ENCODE results near the gene AIM2.
"Not testable (repeated sequence)": the region's sequence is repeated elsewhere in the genome, so short reads cannot be mapped to it uniquely, and the experiment has no call there.

AIM2 gene

GRCh38 chr1:159076438-159077119, at the start of gene AIM2:
Gene AIM2, minus strand, starts transcription at chr1:159076766. Its CDS starts 3,267 bp downstream, at chr1:159073499.
- Histone ChIP-seq H3K27ac (ENCODE audit: low read length) (no peak within 1 kb of the TSS), H3K36me3 (ENCODE audit: insufficient read depth, low read depth, low read length) (no peaks in the 10 kb centered on the region), H3K4me3 (ENCODE audit: low read length) (no peak within 1 kb of the TSS), H3K4me1 (ENCODE audit: insufficient read depth, low read length) (no peaks in the 10 kb centered on the region), H3K9ac (ENCODE audit: low read depth, low read length) (no peak within 1 kb of the TSS), H3K9me3 (ENCODE audit: insufficient read depth, low read depth, low read length) (no peaks in the 10 kb centered on the region), H3K27me3 (ENCODE audit: insufficient read depth, low read length) (no peaks in the 10 kb centered on the region)

- Histone ChIP-seq H3K9ac (ENCODE audit: low read depth, low read length) (no peak overlapping the region), H3K9me3 (ENCODE audit: insufficient read depth, low read depth, low read length) (no peaks in the 10 kb centered on the region; the same call in 1 of the 2 replicates), H3K36me3 (ENCODE audit: insufficient read depth, low read depth, low read length) (no peaks in the 10 kb centered on the region), H3K27ac (ENCODE audit: low read length) (no peak overlapping the region), H3K4me3 (ENCODE audit: low read length) (no peak overlapping the region), H3K27me3 (ENCODE audit: insufficient read depth, low read length) (no peaks in the 10 kb centered on the region), H3K4me1 (ENCODE audit: insufficient read depth, low read length) (peaks cover 4% of the 10 kb centered on the region)
Observed at GRCh38 chr1:159123587-159123986, 47.0 kb upstream of the AIM2 start.

GRCh38 chr1:159122005-159122621, 45.5 kb upstream of the AIM2 start:
- Histone ChIP-seq H3K9me3 (ENCODE audit: insufficient read depth, low read depth, low read length) (no peaks in the 10 kb centered on the region; the same call in 1 of the 2 replicates), H3K27ac (ENCODE audit: low read length) (no peak overlapping the region), H3K4me3 (ENCODE audit: low read length) (no peak overlapping the region), H3K36me3 (ENCODE audit: insufficient read depth, low read depth, low read length) (no peaks in the 10 kb centered on the region), H3K4me1 (ENCODE audit: insufficient read depth, low read length) (peaks cover 4% of the 10 kb centered on the region), H3K9ac (ENCODE audit: low read depth, low read length) (no peak overlapping the region), H3K27me3 (ENCODE audit: insufficient read depth, low read length) (no peaks in the 10 kb centered on the region)

- H3K36me3 ChIP-seq (ENCODE audit: insufficient read depth, low read depth, low read length): no peaks in the 10 kb centered on the region
- no peak overlapping the region for H3K9ac ChIP-seq (ENCODE audit: low read depth, low read length)
- H3K4me1 ChIP-seq (ENCODE audit: insufficient read depth, low read length): peaks cover 4% of the 10 kb centered on the region
- no peak overlapping the region for H3K27ac ChIP-seq (ENCODE audit: low read length)
- H3K4me3 ChIP-seq (ENCODE audit: low read length): no peak overlapping the region
- H3K9me3 ChIP-seq (ENCODE audit: insufficient read depth, low read depth, low read length): no peaks in the 10 kb centered on the region; the same call in 1 of the 2 replicates
- no peaks in the 10 kb centered on the region for H3K27me3 ChIP-seq (ENCODE audit: insufficient read depth, low read length)
Observed at GRCh38 chr1:159121526-159121925, 45.0 kb upstream of the AIM2 start.

- H3K4me1 ChIP-seq (ENCODE audit: insufficient read depth, low read length): no peaks in the 10 kb centered on the region
- H3K9me3 ChIP-seq (ENCODE audit: insufficient read depth, low read depth, low read length): no peaks in the 10 kb centered on the region; the same call in 1 of the 2 replicates
- no peaks in the 10 kb centered on the region for H3K27me3 ChIP-seq (ENCODE audit: insufficient read depth, low read length)
- no peak overlapping the region for H3K4me3 ChIP-seq (ENCODE audit: low read length)
- H3K9ac ChIP-seq (ENCODE audit: low read depth, low read length): no peak overlapping the region
- H3K27ac ChIP-seq (ENCODE audit: low read length): no peak overlapping the region
- H3K36me3 ChIP-seq (ENCODE audit: insufficient read depth, low read depth, low read length): no peaks in the 10 kb centered on the region
Observed at GRCh38 chr1:159120317-159120716, 43.8 kb upstream of the AIM2 start.

GRCh38 chr1:159113596-159114433, 37.2 kb upstream of the AIM2 start:
- Histone ChIP-seq H3K9ac (ENCODE audit: low read depth, low read length) (no peak overlapping the region), H3K9me3 (ENCODE audit: insufficient read depth, low read depth, low read length) (no peaks in the 10 kb centered on the region), H3K36me3 (ENCODE audit: insufficient read depth, low read depth, low read length) (no peaks in the 10 kb centered on the region), H3K27me3 (ENCODE audit: insufficient read depth, low read length) (no peaks in the 10 kb centered on the region), H3K27ac (ENCODE audit: low read length) (no peak overlapping the region), H3K4me3 (ENCODE audit: low read length) (no peak overlapping the region), H3K4me1 (ENCODE audit: insufficient read depth, low read length) (no peaks in the 10 kb centered on the region)

GRCh38 chr1:159103021-159103420, 26.5 kb upstream of the AIM2 start:
- not testable (repeated sequence) for H3K27ac ChIP-seq (ENCODE audit: low read length); H3K9me3 ChIP-seq (ENCODE audit: insufficient read depth, low read depth, low read length); H3K9ac ChIP-seq (ENCODE audit: low read depth, low read length); H3K27me3 ChIP-seq (ENCODE audit: insufficient read depth, low read length); H3K36me3 ChIP-seq (ENCODE audit: insufficient read depth, low read depth, low read length); H3K4me3 ChIP-seq (ENCODE audit: low read length); H3K4me1 ChIP-seq (ENCODE audit: insufficient read depth, low read length)

GRCh38 chr1:159100589-159100988, 24.0 kb upstream of the AIM2 start:
- H3K9me3 ChIP-seq (ENCODE audit: insufficient read depth, low read depth, low read length): no peaks in the 10 kb centered on the region
- no peak overlapping the region for H3K27ac ChIP-seq (ENCODE audit: low read length)
- no peaks in the 10 kb centered on the region for H3K36me3 ChIP-seq (ENCODE audit: insufficient read depth, low read depth, low read length)
- H3K4me1 ChIP-seq (ENCODE audit: insufficient read depth, low read length): no peaks in the 10 kb centered on the region
- no peak overlapping the region for H3K4me3 ChIP-seq (ENCODE audit: low read length)
- no peak overlapping the region for H3K9ac ChIP-seq (ENCODE audit: low read depth, low read length)
- no peaks in the 10 kb centered on the region for H3K27me3 ChIP-seq (ENCODE audit: insufficient read depth, low read length)

- H3K9me3 ChIP-seq (ENCODE audit: insufficient read depth, low read depth, low read length): no peaks in the 10 kb centered on the region
- no peak overlapping the region for H3K4me3 ChIP-seq (ENCODE audit: low read length)
- H3K9ac ChIP-seq (ENCODE audit: low read depth, low read length): no peak overlapping the region
- H3K27me3 ChIP-seq (ENCODE audit: insufficient read depth, low read length): no peaks in the 10 kb centered on the region
- no peaks in the 10 kb centered on the region for H3K4me1 ChIP-seq (ENCODE audit: insufficient read depth, low read length)
- no peaks in the 10 kb centered on the region for H3K36me3 ChIP-seq (ENCODE audit: insufficient read depth, low read depth, low read length)
- no peak overlapping the region for H3K27ac ChIP-seq (ENCODE audit: low read length)
Observed at GRCh38 chr1:159098596-159098995, 22.0 kb upstream of the AIM2 start.

GRCh38 chr1:159092036-159092760, 15.6 kb upstream of the AIM2 start:
- H3K27ac ChIP-seq (ENCODE audit: low read length): no peak overlapping the region
- no peaks in the 10 kb centered on the region for H3K27me3 ChIP-seq (ENCODE audit: insufficient read depth, low read length)
- H3K4me1 ChIP-seq (ENCODE audit: insufficient read depth, low read length): no peaks in the 10 kb centered on the region
- H3K9me3 ChIP-seq (ENCODE audit: insufficient read depth, low read depth, low read length): no peaks in the 10 kb centered on the region
- no peaks in the 10 kb centered on the region for H3K36me3 ChIP-seq (ENCODE audit: insufficient read depth, low read depth, low read length)
- no peak overlapping the region for H3K9ac ChIP-seq (ENCODE audit: low read depth, low read length)
- H3K4me3 ChIP-seq (ENCODE audit: low read length): no peak overlapping the region

- H3K9me3 ChIP-seq (ENCODE audit: insufficient read depth, low read depth, low read length): no peaks in the 10 kb centered on the region
- no peaks in the 10 kb centered on the region for H3K4me1 ChIP-seq (ENCODE audit: insufficient read depth, low read length)
- no peak overlapping the region for H3K27ac ChIP-seq (ENCODE audit: low read length)
- no peak overlapping the region for H3K4me3 ChIP-seq (ENCODE audit: low read length)
- H3K27me3 ChIP-seq (ENCODE audit: insufficient read depth, low read length): no peaks in the 10 kb centered on the region
- no peak overlapping the region for H3K9ac ChIP-seq (ENCODE audit: low read depth, low read length)
- no peaks in the 10 kb centered on the region for H3K36me3 ChIP-seq (ENCODE audit: insufficient read depth, low read depth, low read length)
Observed at GRCh38 chr1:159091607-159092031, 15.1 kb upstream of the AIM2 start.
